IPS-15b (cell line): ENCODE data around the gene SH2D1B.

ENCODE experiments used
- H3K27me3 ChIP-seq: one replicate; pipeline ENCODE4 v1.6.1; 2013; ENCODE audit warnings: low read length; ENCODE audit not compliant: control insufficient read depth, insufficient read depth
- H3K36me3 ChIP-seq: one replicate; pipeline ENCODE4 v1.6.1; 2013; ENCODE audit warnings: low read length; ENCODE audit not compliant: control insufficient read depth, insufficient read depth
- H3K4me1 ChIP-seq: one replicate; pipeline ENCODE4 v1.6.1; 2013; ENCODE audit warnings: mild to moderate bottlenecking, low read length; ENCODE audit not compliant: control insufficient read depth, insufficient read depth
- H3K4me3 ChIP-seq: one replicate; pipeline ENCODE4 v1.5.1; 2013; ENCODE audit warnings: low read depth, low read length
- H3K9ac ChIP-seq: one replicate; pipeline ENCODE4 v1.6.1; 2013; ENCODE audit warnings: low read depth, mild to moderate bottlenecking, low read length
- H3K9me3 ChIP-seq: one replicate; pipeline ENCODE4 v1.6.1; 2013; ENCODE audit warnings: mild to moderate bottlenecking, low read length; ENCODE audit not compliant: control insufficient read depth, insufficient read depth

SH2D1B gene

GRCh38 chr1:162397039-162397448, 14.9 kb downstream of the SH2D1B start:
- H3K4me1 ChIP-seq: peaks cover under 1% of the 10 kb centered on the region
- no peaks in the 10 kb centered on the region for H3K27me3 ChIP-seq
- H3K36me3 ChIP-seq: no peaks in the 10 kb centered on the region
- H3K9ac ChIP-seq: no peak overlapping the region
- H3K9me3 ChIP-seq: no peaks in the 10 kb centered on the region
- H3K4me3 ChIP-seq: no peak overlapping the region

- Histone ChIP-seq H3K4me1 (peaks cover 6% of the 10 kb centered on the region), H3K4me3 (no peak overlapping the region), H3K36me3 (no peaks in the 10 kb centered on the region), H3K9me3 (no peaks in the 10 kb centered on the region), H3K27me3 (no peaks in the 10 kb centered on the region), H3K9ac (no peak overlapping the region)
These were observed 15.6 kb downstream of the SH2D1B start for GRCh38 chr1:162396201-162396906.

GRCh38 chr1:162391790-162392563, 20.0 kb downstream of the SH2D1B start:
- Histone ChIP-seq H3K9me3 (no peaks in the 10 kb centered on the region), H3K27me3 (no peaks in the 10 kb centered on the region), H3K9ac (no peak overlapping the region), H3K4me3 (no peak overlapping the region), H3K4me1 (peaks cover 8% of the 10 kb centered on the region), H3K36me3 (no peaks in the 10 kb centered on the region)

- Histone ChIP-seq H3K4me3 (no peak overlapping the region), H3K36me3 (no peaks in the 10 kb centered on the region), H3K27me3 (no peaks in the 10 kb centered on the region), H3K4me1 (peaks cover 8% of the 10 kb centered on the region), H3K9ac (no peak overlapping the region), H3K9me3 (no peaks in the 10 kb centered on the region)
These were observed 21.3 kb downstream of the SH2D1B start for GRCh38 chr1:162390396-162391185.

- Histone ChIP-seq H3K9ac (no peak overlapping the region), H3K36me3 (no peaks in the 10 kb centered on the region), H3K27me3 (no peaks in the 10 kb centered on the region), H3K9me3 (no peaks in the 10 kb centered on the region), H3K4me1 (peaks cover 8% of the 10 kb centered on the region), H3K4me3 (no peak overlapping the region)
These were observed 22.0 kb downstream of the SH2D1B start for GRCh38 chr1:162389971-162390370.

GRCh38 chr1:162389021-162389818, 22.7 kb downstream of the SH2D1B start:
- Histone ChIP-seq H3K36me3 (no peaks in the 10 kb centered on the region), H3K9me3 (no peaks in the 10 kb centered on the region), H3K27me3 (no peaks in the 10 kb centered on the region), H3K4me3 (no peak overlapping the region), H3K4me1 (peaks cover 8% of the 10 kb centered on the region), H3K9ac (no peak overlapping the region)

GRCh38 chr1:162388615-162389014, 23.3 kb downstream of the SH2D1B start:
- Histone ChIP-seq H3K27me3 (no peaks in the 10 kb centered on the region), H3K4me1 (peaks cover 8% of the 10 kb centered on the region), H3K9me3 (no peaks in the 10 kb centered on the region), H3K4me3 (no peak overlapping the region), H3K9ac (no peak overlapping the region), H3K36me3 (peaks cover 4% of the 10 kb centered on the region)

- H3K36me3 ChIP-seq: peaks cover 9% of the 10 kb centered on the region
- H3K27me3 ChIP-seq: no peaks in the 10 kb centered on the region
- H3K9me3 ChIP-seq: no peaks in the 10 kb centered on the region
- H3K4me1 ChIP-seq: peaks cover 8% of the 10 kb centered on the region
- no peak overlapping the region for H3K4me3 ChIP-seq
- H3K9ac ChIP-seq: no peak overlapping the region
These were observed 23.8 kb downstream of the SH2D1B start for GRCh38 chr1:162388083-162388594.

GRCh38 chr1:162387226-162388082, 24.5 kb downstream of the SH2D1B start:
- Histone ChIP-seq H3K9ac (no peak overlapping the region), H3K4me1 (peaks cover 8% of the 10 kb centered on the region), H3K4me3 (no peak overlapping the region), H3K27me3 (no peaks in the 10 kb centered on the region), H3K36me3 (peaks cover 10% of the 10 kb centered on the region), H3K9me3 (no peaks in the 10 kb centered on the region)

GRCh38 chr1:162386292-162387225, 25.4 kb downstream of the SH2D1B start:
- no peaks in the 10 kb centered on the region for H3K27me3 ChIP-seq
- no peak overlapping the region for H3K9ac ChIP-seq
- no peaks in the 10 kb centered on the region for H3K9me3 ChIP-seq
- peaks cover 10% of the 10 kb centered on the region for H3K36me3 ChIP-seq
- H3K4me1 ChIP-seq: peaks cover 3% of the 10 kb centered on the region
- no peak overlapping the region for H3K4me3 ChIP-seq
